GDM1 (cell line): ENCODE measurements around the gene SAMD4B.
"Not testable (repeated sequence)": the region's sequence is repeated elsewhere in the genome, so short reads cannot be mapped to it uniquely, and the experiment has no call there.

Experiments
- DNase-seq: peaks from one replicate; lab custom pipeline; 2025; lab: John Stamatoyannopoulos, UW

SAMD4B gene, protein sequence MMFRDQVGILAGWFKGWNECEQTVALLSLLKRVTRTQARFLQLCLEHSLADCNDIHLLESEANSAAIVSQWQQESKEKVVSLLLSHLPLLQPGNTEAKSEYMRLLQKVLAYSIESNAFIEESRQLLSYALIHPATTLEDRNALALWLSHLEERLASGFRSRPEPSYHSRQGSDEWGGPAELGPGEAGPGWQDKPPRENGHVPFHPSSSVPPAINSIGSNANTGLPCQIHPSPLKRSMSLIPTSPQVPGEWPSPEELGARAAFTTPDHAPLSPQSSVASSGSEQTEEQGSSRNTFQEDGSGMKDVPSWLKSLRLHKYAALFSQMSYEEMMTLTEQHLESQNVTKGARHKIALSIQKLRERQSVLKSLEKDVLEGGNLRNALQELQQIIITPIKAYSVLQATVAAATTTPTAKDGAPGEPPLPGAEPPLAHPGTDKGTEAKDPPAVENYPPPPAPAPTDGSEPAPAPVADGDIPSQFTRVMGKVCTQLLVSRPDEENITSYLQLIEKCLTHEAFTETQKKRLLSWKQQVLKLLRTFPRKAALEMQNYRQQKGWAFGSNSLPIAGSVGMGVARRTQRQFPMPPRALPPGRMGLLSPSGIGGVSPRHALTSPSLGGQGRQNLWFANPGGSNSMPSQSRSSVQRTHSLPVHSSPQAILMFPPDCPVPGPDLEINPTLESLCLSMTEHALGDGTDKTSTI

DNA sequence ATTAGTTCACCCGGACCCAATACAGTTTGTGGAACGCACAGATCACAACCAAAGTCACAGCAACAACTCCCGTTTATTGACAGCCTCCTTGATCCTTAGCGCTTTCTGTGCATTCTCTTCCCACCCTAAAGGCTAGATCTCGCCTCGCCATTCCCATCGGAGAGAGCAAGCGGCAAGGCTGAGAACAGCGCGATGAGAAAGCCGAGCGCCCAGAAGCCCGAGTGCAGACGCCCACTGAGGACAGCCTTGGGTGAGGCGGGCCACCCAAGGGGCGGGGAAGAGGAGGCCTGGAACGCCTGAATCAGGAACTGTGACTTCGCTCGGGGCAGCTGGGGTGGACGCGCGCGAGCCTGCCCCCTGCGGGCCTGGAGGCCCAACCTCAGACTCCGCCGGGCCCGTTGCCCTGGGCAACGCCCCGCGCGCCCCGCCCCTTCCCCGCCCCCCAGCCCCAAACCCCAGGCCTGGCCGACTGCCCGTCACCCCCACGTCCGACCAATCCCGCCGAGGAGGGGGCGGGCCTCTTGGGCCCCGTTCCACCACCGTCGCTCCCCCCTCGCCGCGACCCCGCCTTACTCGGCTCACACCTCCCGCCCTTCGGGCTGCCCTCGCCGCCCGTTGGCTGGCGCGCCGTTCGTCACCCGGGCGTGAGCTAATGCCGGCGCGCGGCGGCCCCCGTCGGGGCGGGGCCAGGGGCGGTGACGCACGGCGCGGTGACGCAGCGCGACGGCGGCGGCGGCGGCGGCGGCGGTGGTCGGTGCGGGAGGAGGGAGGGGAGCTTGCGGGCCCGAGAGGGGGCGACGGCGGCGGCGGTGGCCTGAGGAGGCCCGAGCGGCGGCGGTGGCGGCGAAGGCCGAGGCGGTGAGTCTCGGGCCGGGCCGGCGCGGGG is at the start of gene SAMD4B:
Gene SAMD4B, plus strand, starts transcription at position 703 of the 886 bp plus-strand sequence. CDS start 14,473 bp downstream, outside the sequence.
- DNase-seq = peak; percentile 100

DNA sequence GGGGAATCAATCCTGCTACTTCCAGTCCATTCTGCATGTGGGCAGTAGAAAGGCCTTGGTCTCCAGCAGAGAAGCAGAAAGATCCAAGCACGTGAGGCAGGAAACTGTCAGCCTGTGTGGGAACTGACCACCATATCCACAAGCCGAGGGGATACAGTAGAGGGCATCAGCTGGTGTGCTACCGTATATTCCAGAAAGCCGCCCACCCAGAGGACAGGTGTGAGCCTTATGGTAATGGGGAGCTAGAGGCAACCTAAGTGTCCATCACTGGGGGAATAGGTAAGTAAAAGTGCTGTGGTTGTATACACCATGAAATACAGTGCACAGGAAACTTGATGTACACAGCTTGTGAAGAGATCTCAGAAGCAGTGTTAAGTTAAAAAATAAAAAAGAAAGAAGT is 48.8 kb upstream of the SAMD4B start:
- no peak for DNase-seq

GRCh38 chr19:39296055-39296645 is 46.1 kb upstream of the SAMD4B start, which contains the start of gene IFNL1:
TSS of gene IFNL1 (plus strand) at chr19:39296407. CDS start at chr19:39296422, 15 bp downstream.
- no peak for DNase-seq

DNA sequence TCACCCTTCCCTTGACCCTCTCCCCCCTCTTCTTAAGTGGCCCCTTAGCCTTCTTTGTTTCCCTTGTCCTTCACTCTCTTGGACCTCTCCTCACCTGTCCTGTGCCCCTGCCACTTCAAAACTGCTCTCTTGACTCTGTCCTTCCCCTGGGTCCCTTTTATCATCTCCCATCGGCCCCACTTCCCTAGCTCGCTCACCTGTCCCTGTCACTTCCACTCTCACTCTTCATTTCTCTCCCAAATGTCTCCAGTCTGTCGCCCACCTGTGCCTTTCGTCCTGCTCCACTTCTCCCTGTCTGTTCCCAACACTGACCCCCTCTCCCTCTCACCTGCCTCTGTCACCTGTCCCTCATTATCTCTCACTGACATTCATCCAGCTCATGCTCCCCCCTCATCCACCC is 45.3 kb upstream of the SAMD4B start:
- DNase-seq = no peak

GRCh38 chr19:39297931-39298634 is 44.1 kb upstream of the SAMD4B start:
- peak; percentile 22 for DNase-seq

- no peak for DNase-seq
These were observed 42.8 kb upstream of the SAMD4B start for GRCh38 chr19:39299404-39299803.

- no peak for DNase-seq
These were observed 42.4 kb upstream of the SAMD4B start for GRCh38 chr19:39299832-39300231.

GRCh38 chr19:39301021-39301420 is 41.2 kb upstream of the SAMD4B start:
- DNase-seq = no peak

DNA sequence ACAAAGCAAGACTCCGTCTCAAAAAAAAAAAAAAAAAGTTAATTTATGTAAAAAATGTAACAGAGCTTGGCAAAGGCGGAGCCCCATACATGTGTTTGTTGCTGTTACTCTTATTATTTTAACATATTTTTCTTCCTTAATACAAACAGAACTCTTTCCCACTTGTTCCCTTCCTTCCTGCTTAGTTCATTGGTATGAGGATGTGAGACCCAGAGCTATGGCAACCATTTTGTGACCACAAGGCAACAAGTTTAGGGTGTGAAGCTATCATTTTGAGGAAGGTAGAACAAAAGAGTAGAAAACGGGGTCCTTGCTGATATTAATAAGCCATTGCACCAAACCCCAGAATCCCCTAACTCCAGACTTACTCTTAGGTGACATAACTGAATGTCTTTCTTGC is 40.7 kb upstream of the SAMD4B start:
- no peak for DNase-seq

DNA sequence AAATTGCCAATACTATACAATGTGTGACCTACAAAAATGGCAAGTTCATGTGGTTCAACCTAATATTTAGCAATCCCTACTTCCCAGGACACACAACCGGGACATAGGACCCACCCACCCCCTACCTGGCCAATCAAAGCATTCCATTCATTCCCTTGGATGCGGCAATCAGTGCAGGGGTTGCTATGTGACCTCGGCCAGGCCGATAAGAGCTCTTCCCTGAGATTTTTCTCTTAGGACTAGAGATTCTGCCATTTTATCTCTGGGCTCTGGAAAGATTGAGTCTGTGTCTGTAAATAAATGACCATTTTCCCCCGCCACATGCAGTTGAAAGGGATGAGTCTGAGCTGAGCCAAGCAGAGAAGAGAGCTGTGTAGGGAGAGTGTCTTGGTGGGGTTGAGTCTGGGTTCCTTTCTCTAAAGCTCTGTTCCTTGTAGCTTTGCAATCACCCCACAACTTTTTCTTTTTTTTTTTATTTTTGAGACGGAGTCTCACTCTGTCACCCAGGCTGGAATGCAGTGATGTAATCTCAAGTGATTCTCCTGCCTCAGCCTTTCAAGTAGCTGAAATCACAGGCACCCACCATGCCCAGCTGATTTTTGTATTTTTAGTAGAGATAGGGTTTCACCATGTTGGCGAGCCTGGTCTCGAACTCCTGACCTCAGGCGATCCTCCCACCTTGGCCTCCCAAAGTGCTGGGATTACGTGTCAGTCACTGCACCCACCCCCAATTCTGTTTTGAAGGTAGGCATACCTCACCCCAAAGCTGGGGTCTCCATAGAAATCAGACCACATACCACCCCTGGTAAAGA is 38.6 kb upstream of the SAMD4B start:
- no peak for DNase-seq

DNA sequence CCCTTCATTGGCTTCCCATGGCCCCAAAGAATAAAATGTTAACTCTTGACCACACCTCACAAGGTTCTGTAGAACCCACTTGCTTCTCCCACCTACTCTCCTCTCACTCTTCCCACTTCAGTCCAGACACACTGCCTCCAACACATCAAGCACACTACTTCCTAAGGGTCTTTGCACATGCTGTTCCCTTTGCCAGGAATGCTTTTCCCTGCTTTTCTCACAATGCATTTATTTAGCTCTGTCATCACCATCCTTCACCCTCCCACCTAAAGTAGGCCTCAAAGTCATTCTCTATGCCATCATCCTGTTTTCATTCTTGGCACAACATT is 38.1 kb upstream of the SAMD4B start:
- DNase-seq = no peak

GRCh38 chr19:39304701-39305571 is 37.3 kb upstream of the SAMD4B start:
- DNase-seq = peak; percentile 22

DNA sequence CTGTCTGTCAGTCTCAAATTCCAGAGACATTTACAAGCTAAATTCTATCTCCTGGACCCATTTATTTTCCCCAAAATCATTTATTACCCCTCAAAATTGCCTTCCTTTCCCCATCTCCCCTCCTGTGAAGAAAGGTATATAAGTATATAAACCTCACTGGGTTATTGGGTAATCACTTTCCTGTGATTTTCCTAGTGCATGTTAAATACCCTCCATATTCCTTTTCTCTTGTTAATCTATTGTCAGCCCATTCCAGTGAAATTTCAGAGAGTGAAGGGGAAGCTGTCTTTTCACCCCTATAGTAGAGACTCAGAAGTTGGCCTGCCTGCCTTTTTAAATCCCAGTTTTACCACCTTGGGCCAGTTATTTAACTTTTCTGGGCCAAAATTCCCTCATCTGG is 36.1 kb upstream of the SAMD4B start:
- DNase-seq = no peak

GRCh38 chr19:39307046-39307821 is 35.0 kb upstream of the SAMD4B start:
- DNase-seq = no peak

- no peak for DNase-seq
These were observed 34.2 kb upstream of the SAMD4B start for GRCh38 chr19:39307822-39308530.

GRCh38 chr19:39308531-39309304 is 33.5 kb upstream of the SAMD4B start:
- no peak for DNase-seq

DNA sequence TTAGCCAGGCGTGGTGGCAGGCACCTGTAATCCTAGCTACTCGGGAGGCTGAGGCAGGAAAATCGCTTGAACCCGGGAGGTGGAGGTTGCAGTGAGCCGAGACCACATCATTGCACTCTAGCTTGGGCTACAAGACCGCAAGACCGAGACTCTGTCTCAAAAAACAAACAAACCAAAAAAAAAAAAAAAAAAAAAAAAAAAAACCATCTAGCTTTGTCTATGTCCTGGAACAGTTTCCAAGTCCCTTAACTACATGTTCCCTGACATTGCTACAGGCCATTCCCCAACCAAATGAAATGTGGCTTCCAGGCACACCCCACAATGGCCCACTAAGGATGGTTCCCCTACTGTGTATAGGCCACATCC is 32.9 kb upstream of the SAMD4B start:
- not testable (repeated sequence) for DNase-seq
